K562 (cell line): ENCODE data around the gene BST1. TPM values are rescaled to one million over a fixed set of nuclear protein-coding genes. Genes with fewer than 3 reads are reported as not detected.

Source experiments
- CHD7 ChIP-seq: fragments of 200-600 bp; sonication (generic); IDR thresholded peaks from one replicate; pipeline ENCODE4 v1.6.1; 2012; ENCODE audit warnings: mild to moderate bottlenecking, low read depth, low read length, inconsistent platforms
- E2F6 ChIP-seq, 2 experiments: IDR thresholded peaks; 2 replicates each; pipeline ENCODE4 v1.6.1; 2011; ENCODE audit warnings: borderline replicate concordance in 1 of 2, control low read depth in 1 of 2, low read depth in 1 of 2, low read length in 1 of 2, mild to moderate bottlenecking in 1 of 2, mixed read lengths in 1 of 2, moderate library complexity in 1 of 2; ENCODE audit not compliant: insufficient read depth in 1 of 2, insufficient read length in 1 of 2, poor library complexity in 1 of 2, severe bottlenecking in 1 of 2; ENCODE audit errors: extremely low read depth in 1 of 2
- KLF16 ChIP-seq: IDR thresholded peaks from 2 replicates; pipeline ENCODE4 v1.6.1; 2016; ENCODE audit warnings: antibody characterized with exemption
- PYGO2 ChIP-seq: fragments of 450-650 bp; IDR thresholded peaks from 2 replicates; pipeline ENCODE4 v1.6.1; 2016; ENCODE audit warnings: mild to moderate bottlenecking, missing genetic modification characterization, moderate library complexity, missing compliant biosample characterization
- USF1 ChIP-seq: sonication (generic); formaldehyde crosslinking; IDR thresholded peaks from 2 replicates; pipeline ENCODE4 v1.9.0; 2022; ENCODE audit warnings: mild to moderate bottlenecking, missing genetic modification reagents
- ZBED1 ChIP-seq: IDR thresholded peaks from 2 replicates; pipeline ENCODE4 v1.6.1; 2014
- polyA plus RNA-seq, 8 experiments: library from polyadenylated mRNA; depleted of rRNA in 4 of 8; stranded (reverse) in 5 of 8; unstranded in 3 of 8; fragments of >200 nt; fragmentation: Nextera tagmentation in 2 of 8; fragmentation: Illumina TruSeq in 1 of 8; extraction: Ambion mirVana in 2 of 8; extraction: Trizol in 1 of 8; gene quantifications; 2 replicates each; pipeline versions ENCODE4 v1.2.1 to v1.2.3, GENCODE V29; 2011 to 2014; ENCODE audit warnings: inconsistent platforms in 1 of 8, missing spikeins in 1 of 8
- total RNA-seq, 7 experiments: library from RNA; depleted of rRNA in 6 of 7; stranded (reverse); fragments of >200 nt in 6 of 7; fragmentation: Illumina TruSeq in 2 of 7; extraction: Trizol in 2 of 7; gene quantifications; 2 replicates each; pipeline versions ENCODE4 v1.2.1 to v1.2.3, GENCODE V29; 2011 to 2021; ENCODE audit warnings: low replicate concordance in 1 of 7
- TF ChIP-seq, protein P1 (sequence below): fragments of 250-450 bp; sonication (Bioruptor Pico); IDR thresholded peaks from 2 replicates; pipeline ENCODE4 v1.5.0; 2020; ENCODE audit warnings: mild to moderate bottlenecking, borderline replicate concordance
- TF ChIP-seq, protein P2 (sequence below): fragments of 450-650 bp; conservative IDR thresholded peaks from 2 replicates; pipeline ENCODE4 v1.6.1; 2016; ENCODE audit warnings: missing genetic modification characterization, low read depth, mild to moderate bottlenecking, missing compliant biosample characterization, moderate library complexity

Gene BST1
- total and polyA plus RNA-seq, 9 of the 15 experiments (the other 6 are each of a cell fraction or from before 2014, with no cell fraction given), result 0.04 to 0.38 (median 0.07) TPM; not detected in 6

GRCh38 chr4:15681372-15682241 is 21.3 kb upstream of the BST1 start, which contains the start of gene FAM200B (continued):
- TF ChIP-seq, protein P1, sequence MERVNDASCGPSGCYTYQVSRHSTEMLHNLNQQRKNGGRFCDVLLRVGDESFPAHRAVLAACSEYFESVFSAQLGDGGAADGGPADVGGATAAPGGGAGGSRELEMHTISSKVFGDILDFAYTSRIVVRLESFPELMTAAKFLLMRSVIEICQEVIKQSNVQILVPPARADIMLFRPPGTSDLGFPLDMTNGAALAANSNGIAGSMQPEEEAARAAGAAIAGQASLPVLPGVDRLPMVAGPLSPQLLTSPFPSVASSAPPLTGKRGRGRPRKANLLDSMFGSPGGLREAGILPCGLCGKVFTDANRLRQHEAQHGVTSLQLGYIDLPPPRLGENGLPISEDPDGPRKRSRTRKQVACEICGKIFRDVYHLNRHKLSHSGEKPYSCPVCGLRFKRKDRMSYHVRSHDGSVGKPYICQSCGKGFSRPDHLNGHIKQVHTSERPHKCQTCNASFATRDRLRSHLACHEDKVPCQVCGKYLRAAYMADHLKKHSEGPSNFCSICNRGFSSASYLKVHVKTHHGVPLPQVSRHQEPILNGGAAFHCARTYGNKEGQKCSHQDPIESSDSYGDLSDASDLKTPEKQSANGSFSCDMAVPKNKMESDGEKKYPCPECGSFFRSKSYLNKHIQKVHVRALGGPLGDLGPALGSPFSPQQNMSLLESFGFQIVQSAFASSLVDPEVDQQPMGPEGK (CRISPR knock-in tag), result no peak
- TF ChIP-seq USF1 (CRISPR knock-in tag) (no peak), ZBED1 (no peak), E2F6 (IDR thresholded peaks at IDR 0.05; ENCODE audit: borderline replicate concordance in 1 of 2, extremely low read depth in 1 of 2, insufficient read depth in 1 of 2, insufficient read length in 1 of 2, low read depth in 1 of 2, low read length in 1 of 2, poor library complexity in 1 of 2, severe bottlenecking in 1 of 2) (peak; percentile 36 to 40), CHD7 (no peak), KLF16 (no peak), PYGO2 (tag) (no peak)
- TF ChIP-seq, protein P2, sequence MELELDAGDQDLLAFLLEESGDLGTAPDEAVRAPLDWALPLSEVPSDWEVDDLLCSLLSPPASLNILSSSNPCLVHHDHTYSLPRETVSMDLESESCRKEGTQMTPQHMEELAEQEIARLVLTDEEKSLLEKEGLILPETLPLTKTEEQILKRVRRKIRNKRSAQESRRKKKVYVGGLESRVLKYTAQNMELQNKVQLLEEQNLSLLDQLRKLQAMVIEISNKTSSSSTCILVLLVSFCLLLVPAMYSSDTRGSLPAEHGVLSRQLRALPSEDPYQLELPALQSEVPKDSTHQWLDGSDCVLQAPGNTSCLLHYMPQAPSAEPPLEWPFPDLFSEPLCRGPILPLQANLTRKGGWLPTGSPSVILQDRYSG, result no peak
